HFF-Myc (cell line): Measurements from ENCODE around the gene LRRC45.

Experiments
- DNase-seq: peaks from one replicate; pipeline ENCODE4 v3.0.0-alpha.2; 2011; ENCODE audit warnings: low read depth; ENCODE audit errors: extremely low read depth
- H3K4me3 ChIP-seq: replicated peaks from 2 replicates; pipeline ENCODE4 v1.5.1; 2011; ENCODE audit warnings: low read depth, mild to moderate bottlenecking, control low read depth, low read length
- TF ChIP-seq, protein P1 (sequence below): IDR thresholded peaks from 2 replicates; pipeline ENCODE4 v1.5.1; 2012; ENCODE audit warnings: mild to moderate bottlenecking, low read depth, low read length, control low read depth; ENCODE audit errors: missing control alignments

Gene LRRC45

DNA sequence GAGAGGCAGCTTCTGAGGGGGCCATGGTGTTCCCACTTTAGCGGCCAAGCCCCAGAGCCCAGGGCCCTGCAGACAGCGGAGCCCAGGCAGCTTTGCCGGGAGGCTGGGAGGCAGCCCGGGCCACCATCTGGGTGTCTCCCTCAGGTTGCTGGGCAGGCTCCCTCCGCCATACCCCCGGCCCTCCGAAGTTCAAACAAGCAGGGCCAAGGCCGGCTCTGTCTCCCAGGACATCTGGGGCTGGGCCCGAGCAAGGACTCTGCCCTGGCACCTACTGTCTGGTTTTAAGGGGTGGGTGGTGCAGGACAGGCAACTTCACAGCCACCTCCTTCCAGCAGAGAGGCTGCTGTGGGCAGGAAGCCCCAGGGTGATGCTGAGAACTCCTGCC is 39.9 kb downstream of the LRRC45 start:
- no peak for DNase-seq
- TF ChIP-seq, protein P1, sequence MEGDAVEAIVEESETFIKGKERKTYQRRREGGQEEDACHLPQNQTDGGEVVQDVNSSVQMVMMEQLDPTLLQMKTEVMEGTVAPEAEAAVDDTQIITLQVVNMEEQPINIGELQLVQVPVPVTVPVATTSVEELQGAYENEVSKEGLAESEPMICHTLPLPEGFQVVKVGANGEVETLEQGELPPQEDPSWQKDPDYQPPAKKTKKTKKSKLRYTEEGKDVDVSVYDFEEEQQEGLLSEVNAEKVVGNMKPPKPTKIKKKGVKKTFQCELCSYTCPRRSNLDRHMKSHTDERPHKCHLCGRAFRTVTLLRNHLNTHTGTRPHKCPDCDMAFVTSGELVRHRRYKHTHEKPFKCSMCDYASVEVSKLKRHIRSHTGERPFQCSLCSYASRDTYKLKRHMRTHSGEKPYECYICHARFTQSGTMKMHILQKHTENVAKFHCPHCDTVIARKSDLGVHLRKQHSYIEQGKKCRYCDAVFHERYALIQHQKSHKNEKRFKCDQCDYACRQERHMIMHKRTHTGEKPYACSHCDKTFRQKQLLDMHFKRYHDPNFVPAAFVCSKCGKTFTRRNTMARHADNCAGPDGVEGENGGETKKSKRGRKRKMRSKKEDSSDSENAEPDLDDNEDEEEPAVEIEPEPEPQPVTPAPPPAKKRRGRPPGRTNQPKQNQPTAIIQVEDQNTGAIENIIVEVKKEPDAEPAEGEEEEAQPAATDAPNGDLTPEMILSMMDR, result no peak

DNA sequence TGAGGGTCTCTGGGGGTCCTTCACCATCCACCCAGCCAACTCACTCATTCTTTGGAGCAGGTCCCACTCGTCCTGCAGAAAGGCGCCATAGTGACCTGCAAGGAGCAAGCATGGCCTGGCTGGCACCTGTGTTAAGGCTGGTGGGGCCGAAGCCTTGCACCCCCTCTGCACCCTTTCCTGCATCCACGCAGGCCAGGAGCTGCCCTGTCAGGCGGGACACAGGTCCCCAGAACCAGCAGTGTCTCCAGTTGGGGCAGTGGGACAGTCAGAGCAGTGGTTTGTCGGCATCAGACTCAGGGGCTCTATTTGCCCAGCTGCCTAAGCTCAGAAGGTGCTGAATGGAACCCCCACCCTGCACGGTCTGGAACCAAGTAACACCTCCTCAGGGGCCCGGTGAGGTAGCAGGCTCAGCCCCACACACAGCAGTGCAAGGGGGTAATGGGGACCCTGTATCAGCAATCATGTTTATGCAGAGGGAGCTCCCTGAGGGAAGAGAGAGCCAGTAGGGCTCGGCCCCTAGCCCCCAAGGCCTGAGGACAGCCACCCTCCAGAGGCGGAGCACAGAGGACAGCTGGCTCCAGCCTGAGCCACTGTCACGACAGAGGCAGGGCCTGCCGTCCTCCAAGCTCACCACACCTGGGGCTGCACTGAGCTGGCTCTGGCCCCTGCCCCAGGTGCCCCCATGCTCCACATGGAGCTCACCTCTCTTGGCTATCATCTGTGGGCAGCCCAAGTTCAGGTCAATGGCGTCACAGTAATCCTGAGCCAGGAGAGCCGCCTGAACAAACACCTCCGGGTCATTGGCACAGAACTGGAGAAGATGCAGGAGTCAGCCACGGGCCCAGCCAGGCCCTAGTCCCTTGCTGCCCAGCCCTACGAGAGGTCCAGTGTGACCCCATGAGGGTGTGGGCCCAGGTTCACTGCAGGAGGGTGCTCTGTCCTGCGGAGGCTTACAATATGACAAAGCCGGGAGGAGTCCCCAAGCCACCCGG is 40.6 kb downstream of the LRRC45 start:
- H3K4me3 ChIP-seq, result peak overlapping the region; percentile 86
- TF ChIP-seq, protein P1, result no peak
- no peak for DNase-seq

More for the DNA sequence above, 39.9 kb downstream of the LRRC45 start:
- H3K4me3 ChIP-seq, result no peak overlapping the region

DNA sequence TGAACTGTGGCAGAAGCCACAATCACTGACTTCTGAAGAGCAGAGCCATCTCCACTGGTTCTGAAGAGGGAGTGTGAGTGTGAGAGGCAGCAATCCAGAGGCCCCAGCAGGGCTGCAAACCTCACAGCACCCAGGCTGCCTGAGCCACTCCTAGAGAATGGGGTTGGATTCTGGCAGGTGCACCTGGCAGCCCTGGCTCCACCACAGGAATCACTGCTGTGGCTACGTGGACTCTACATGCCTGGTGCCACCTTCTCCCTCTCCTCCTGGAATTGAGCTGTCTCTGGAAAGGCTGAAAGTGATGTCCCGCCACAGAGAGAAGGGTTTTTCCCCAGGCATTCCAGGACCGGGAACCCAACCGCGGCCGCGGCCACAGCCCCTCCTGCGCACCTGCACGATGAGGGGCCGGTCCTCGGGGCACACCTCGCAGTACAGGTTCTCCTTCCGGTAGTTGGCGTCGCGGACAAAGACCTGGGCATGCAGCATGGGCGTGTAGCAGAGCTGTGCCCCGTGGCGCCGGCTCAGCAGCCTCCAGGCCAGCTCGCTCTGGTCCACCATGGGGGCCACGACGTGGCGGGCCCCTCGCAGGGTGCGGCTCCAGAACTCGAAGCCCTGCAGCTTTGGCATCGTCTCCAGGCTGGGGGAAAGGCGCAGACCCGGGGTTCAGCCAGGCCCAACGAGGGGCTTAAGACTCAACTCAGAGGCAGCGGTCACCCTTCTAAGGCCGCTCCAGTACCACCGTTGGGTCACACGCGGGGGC is 41.5 kb downstream of the LRRC45 start:
- TF ChIP-seq, protein P1, result no peak
- peak overlapping the region; percentile 86 for H3K4me3 ChIP-seq
- no peak for DNase-seq

DNA sequence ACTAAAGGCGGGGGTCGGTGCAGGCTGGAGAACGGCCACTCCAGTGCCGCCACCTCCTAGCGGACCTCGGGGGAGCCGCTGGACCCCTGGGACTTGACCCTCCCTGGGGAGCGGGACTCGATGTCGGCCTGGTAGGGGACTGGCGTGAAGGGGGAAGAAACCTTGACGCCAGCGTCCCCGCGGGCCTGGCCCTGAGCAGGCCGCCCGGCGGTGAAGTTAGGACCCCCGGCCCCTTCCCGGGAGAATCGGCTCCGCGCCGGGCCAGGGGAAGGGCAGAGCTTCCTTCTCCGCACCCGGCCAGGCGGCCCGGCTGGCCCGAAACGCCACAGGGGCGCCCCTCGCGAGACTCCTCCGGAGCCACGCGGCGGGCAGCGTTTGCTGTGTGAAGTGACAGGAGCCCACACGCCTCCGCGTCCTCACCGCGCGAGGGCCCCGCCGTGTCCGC is 42.1 kb downstream of the LRRC45 start:
- TF ChIP-seq, protein P1, result no peak
- DNase-seq, result no peak
- H3K4me3 ChIP-seq, result peak overlapping the region; percentile 86

DNA sequence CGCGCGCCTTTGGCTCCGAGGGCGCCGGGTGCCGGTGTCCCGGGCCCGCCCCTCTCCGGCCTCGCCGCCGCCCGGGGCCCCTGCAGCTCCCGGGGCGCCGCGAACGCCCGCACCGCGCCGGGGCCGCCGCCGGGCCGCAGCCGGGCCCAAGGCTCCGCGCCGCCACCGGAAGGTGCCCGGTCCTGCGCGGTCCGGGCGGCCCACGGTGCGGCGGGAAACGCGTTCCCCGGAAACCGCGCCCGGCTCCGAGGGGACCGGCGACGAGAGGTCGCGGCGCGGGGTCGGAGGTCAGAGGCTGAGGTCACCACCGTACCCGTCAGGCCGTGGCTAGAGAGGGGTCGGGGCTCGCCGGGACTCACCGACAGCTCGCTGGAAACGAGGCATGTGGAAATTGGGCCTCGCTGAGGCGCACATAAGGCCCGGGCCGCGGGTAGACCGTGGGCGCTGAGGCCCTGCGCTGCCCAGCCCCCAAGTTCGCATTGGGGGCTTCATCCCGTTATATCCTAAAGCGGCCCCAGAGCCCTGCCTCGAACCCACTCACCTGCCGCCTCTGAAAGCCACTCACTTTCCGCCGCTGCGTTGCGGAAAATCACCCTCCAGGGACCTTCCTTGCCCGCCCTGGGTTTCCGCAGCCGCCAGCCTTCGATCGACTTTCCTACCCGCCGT is 42.7 kb downstream of the LRRC45 start, which contains the start of gene DUS1L:
Gene DUS1L (minus strand): TSS at position 167 of the 666 bp plus-strand sequence. CDS start 745 bp downstream, outside the sequence.
- TF ChIP-seq, protein P1, result no peak
- H3K4me3 ChIP-seq, result peak within 1 kb of the TSS; percentile 86
- DNase-seq, result no peak

DNA sequence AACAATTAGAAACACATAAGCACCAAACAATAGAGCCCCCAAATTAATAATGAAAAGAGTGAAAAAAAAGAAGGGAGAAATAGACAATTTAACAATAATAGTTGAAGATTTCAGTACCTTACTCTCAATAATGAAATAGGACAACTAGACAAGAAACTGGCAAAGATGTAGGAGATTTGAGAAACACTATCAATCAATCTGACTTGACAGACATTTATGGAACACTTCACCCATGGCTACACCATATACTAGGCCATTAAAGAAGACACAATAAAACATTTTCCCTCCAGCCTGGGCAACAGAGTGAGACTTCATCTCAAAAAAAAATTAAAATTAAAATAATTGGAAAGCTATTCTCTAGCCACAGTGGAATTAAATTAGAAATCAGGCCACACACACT is 47.5 kb downstream of the LRRC45 start:
- H3K4me3 ChIP-seq, result no peak overlapping the region
- no peak for DNase-seq
- TF ChIP-seq, protein P1, result no peak
